Amygdala (tissue), 56 donors: ENCODE measurements around the gene SLC2A5.

Source experiments
- DNase-seq, 56 donors: peaks; one replicate each; lab custom pipeline; 2025; lab: John Stamatoyannopoulos, UW

Gene SLC2A5

GRCh38 chr1:8986814-8987190, 82.6 kb downstream of the SLC2A5 start:
- no peak for DNase-seq

- peak in 51 of 56 donors; percentile 6 to 85 (median 45) for DNase-seq
Observed at GRCh38 chr1:8985915-8986813, 83.3 kb downstream of the SLC2A5 start.
